H1 (cell line): ENCODE data around the gene TRAF3. TPM values are rescaled to one million over a fixed set of nuclear protein-coding genes. Genes with fewer than 3 reads are reported as not detected.

ENCODE experiments used
- BCL11A ChIP-seq, 2 experiments: IDR thresholded peaks; one replicate each; pipeline ENCODE4 v1.6.1; 2011; ENCODE audit warnings: low read depth in 2 of 2, low read length in 2 of 2, mild to moderate bottlenecking in 2 of 2
- EP300 ChIP-seq, 2 experiments: IDR thresholded peaks; 1 replicate in 1 of 2; 2 replicates in 1 of 2; pipeline ENCODE4 v1.6.1; 2011 to 2012; ENCODE audit warnings: low read depth in 2 of 2, low read length in 2 of 2, mild to moderate bottlenecking in 2 of 2, borderline replicate concordance in 1 of 2, inconsistent platforms in 1 of 2, moderate library complexity in 1 of 2
- HDAC6 ChIP-seq: IDR thresholded peaks from one replicate; pipeline ENCODE4 v1.7.1; 2012; ENCODE audit warnings: low read depth, mild to moderate bottlenecking, inconsistent platforms, low read length, moderate library complexity
- POLR2A ChIP-seq, 2 experiments: IDR thresholded peaks; 1 replicate in 1 of 2; 2 replicates in 1 of 2; pipeline ENCODE4 v1.6.1; 2011; ENCODE audit warnings: low read depth in 2 of 2, low read length in 2 of 2, mild to moderate bottlenecking in 2 of 2; ENCODE audit errors: control extremely low read depth in 1 of 2
- POU5F1 ChIP-seq: IDR thresholded peaks from 2 replicates; pipeline ENCODE4 v1.6.1; 2011; ENCODE audit warnings: low read depth, mild to moderate bottlenecking, low read length, moderate library complexity
- RBBP5 ChIP-seq: IDR thresholded peaks from 2 replicates; pipeline ENCODE4 v1.7.1; 2012; ENCODE audit warnings: low read depth, mild to moderate bottlenecking, inconsistent platforms, low read length, moderate library complexity, borderline replicate concordance
- RFX5 ChIP-seq: IDR thresholded peaks from 2 replicates; pipeline ENCODE4 v1.6.1; 2011; ENCODE audit warnings: low read depth, low read length, improper control_type of control experiment, borderline replicate concordance
- SP2 ChIP-seq: IDR thresholded peaks from 2 replicates; pipeline ENCODE4 v1.6.1; 2012; ENCODE audit warnings: mild to moderate bottlenecking, low read length, inconsistent platforms
- SUZ12 ChIP-seq: fragments of 200-600 bp; sonication (generic); IDR thresholded peaks from 2 replicates; pipeline ENCODE4 v1.6.1; 2012; ENCODE audit warnings: mild to moderate bottlenecking, inconsistent platforms, low read length, moderate library complexity, mixed read lengths
- TBP ChIP-seq: IDR thresholded peaks from 2 replicates; pipeline ENCODE4 v1.6.1; 2011; ENCODE audit warnings: low read depth, low read length, improper control_type of control experiment
- polyA plus RNA-seq, 7 experiments: library from polyadenylated mRNA; depleted of rRNA in 3 of 7; stranded (reverse) in 5 of 7; unstranded in 2 of 7; fragments of >200 nt in 5 of 7; fragments of 200-250 nt in 2 of 7; gene quantifications; 1 replicate in 5 of 7; 2 replicates in 1 of 7; 4 replicates in 1 of 7; pipeline versions ENCODE4 v1.2.1 to v1.2.3, GENCODE V29; 2011 to 2013; ENCODE audit warnings: missing spikeins in 2 of 7, mixed read lengths in 2 of 7
- total RNA-seq: library from RNA; stranded (reverse); fragmentation: NEBNext Ultra II Directional; extraction: Animal tissue kit (Norgen Biotek cat#: 25700); gene quantifications from 2 replicates; pipeline ENCODE4 v1.2.1, GENCODE V29; 2021

The TRAF3 gene
- total and polyA plus RNA-seq, 2 of the 8 experiments (the other 6 are each of a cell fraction or from before 2014, with no cell fraction given), result 5.8 to 12.1 TPM

DNA sequence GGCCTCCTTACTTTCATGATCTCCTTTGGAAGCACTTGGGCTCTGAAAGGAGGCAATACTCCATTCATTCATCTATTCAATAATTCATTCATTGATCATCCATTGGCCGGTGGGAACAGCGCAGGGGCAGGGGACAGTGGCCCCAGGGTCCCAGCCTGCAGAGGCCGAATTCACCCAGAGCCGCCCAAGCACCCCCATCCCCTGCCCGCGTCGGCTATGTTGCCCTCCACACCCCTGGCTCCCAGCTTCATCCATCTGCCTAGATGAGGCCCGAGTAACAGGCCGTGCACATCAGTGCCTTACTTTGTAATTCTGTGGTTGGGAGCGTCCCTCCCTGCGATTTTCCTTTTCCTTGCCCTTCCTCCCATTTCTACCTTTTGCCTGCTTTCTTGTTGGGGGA, 148.4 kb downstream of the TRAF3 start (continued):
- TF ChIP-seq BCL11A (IDR thresholded peaks at IDR 0.05; ENCODE audit: low read depth in 2 of 2, low read length in 2 of 2), result no peak
- no peak for TF ChIP-seq EP300 (IDR thresholded peaks at IDR 0.05; ENCODE audit: borderline replicate concordance in 1 of 2, low read depth in 2 of 2, low read length in 2 of 2)
- TF ChIP-seq TBP, result no peak
- no peak for TF ChIP-seq SP2
- no peak for TF ChIP-seq RBBP5
- no peak for TF ChIP-seq POU5F1
- no peak for TF ChIP-seq RFX5
- TF ChIP-seq POLR2A (IDR thresholded peaks at IDR 0.05; ENCODE audit: control extremely low read depth in 1 of 2, low read depth in 2 of 2, low read length in 2 of 2), result no peak
- no peak for TF ChIP-seq SUZ12
- TF ChIP-seq HDAC6, result no peak
